ENCODE data around the gene VWA3A. TPM values are rescaled to one million over a fixed set of nuclear protein-coding genes. Genes with fewer than 3 reads are reported as not detected.
"Not testable (repeated sequence)": the region's sequence is repeated elsewhere in the genome, so short reads cannot be mapped to it uniquely, and the experiment has no call there.

The VWA3A gene
- total and polyA plus RNA-seq, 2 experiments from 2014 or later: not detected

GRCh38 chr16:22099256-22099975 lies 7.1 kb downstream of the VWA3A start:
- WGBS, 2 experiments (ENCODE audit: low coverage in 1 of 2, low lambda C conversion rate in 2 of 2, missing lambda C conversion rate in 2 of 2): 60 to 62% methylated on average over 9 of the region's 9 CpGs
- Histone ChIP-seq H3F3A (ENCODE audit: insufficient read depth) (no peaks in the 10 kb centered on the region), H3K4me2 (ENCODE audit: unreplicated experiment) (no peak overlapping the region), H3K9ac (no peak overlapping the region), H3K36me3 (ENCODE audit: low read depth) (no peaks in the 10 kb centered on the region), H3K4me3 (no peak overlapping the region), H3K79me2 (ENCODE audit: insufficient read depth) (no peaks in the 10 kb centered on the region), H3K9me3 (ENCODE audit: low read depth) (no peaks in the 10 kb centered on the region), H3K27me3 (replicated peaks; ENCODE audit: insufficient read depth) (0 out of 2 replicates have a peak, but pooled peaks cover 5% of the 10 kb centered on the region), H3K4me1 (ENCODE audit: insufficient read depth) (no peaks in the 10 kb centered on the region; the same call in 1 of the 2 replicates), H2AFZ (0 out of 2 replicates have a peak overlapping the region, but pooled peaks have one; percentile 66), H3K27ac (no peak overlapping the region), H3K9me2 (ENCODE audit: insufficient read depth) (no peaks in the 10 kb centered on the region), H4K20me1 (ENCODE audit: insufficient read depth) (no peaks in the 10 kb centered on the region)
- no peak for DNase-seq
- TF ChIP-seq EZH2 (IDR thresholded peaks at IDR 0.05; ENCODE audit: insufficient read depth, poor library complexity, severe bottlenecking): no peak
- no peak for TF ChIP-seq EZH2phosphoT487 (IDR thresholded peaks at IDR 0.05; ENCODE audit: insufficient read depth, low read depth)
- in situ Hi-C loops (cut with MboI): no loop called here

- 41 to 77% methylated on average over 1 of the region's 1 CpG for WGBS, 2 experiments (ENCODE audit: low coverage in 1 of 2, low lambda C conversion rate in 2 of 2, missing lambda C conversion rate in 2 of 2)
- TF ChIP-seq EZH2phosphoT487 (IDR thresholded peaks at IDR 0.05; ENCODE audit: insufficient read depth, low read depth): no peak
- no peak for TF ChIP-seq EZH2 (IDR thresholded peaks at IDR 0.05; ENCODE audit: insufficient read depth, poor library complexity, severe bottlenecking)
- Histone ChIP-seq H3K4me3 (no peak overlapping the region), H3K4me2 (ENCODE audit: unreplicated experiment) (no peak overlapping the region), H3K9ac (no peak overlapping the region), H3K27me3 (replicated peaks; ENCODE audit: insufficient read depth) (peaks cover 6% of the 10 kb centered on the region; the same call in 1 of the 2 replicates), H3K79me2 (ENCODE audit: insufficient read depth) (no peaks in the 10 kb centered on the region), H3K27ac (no peak overlapping the region), H3K36me3 (ENCODE audit: low read depth) (no peaks in the 10 kb centered on the region), H3K9me3 (ENCODE audit: low read depth) (no peaks in the 10 kb centered on the region), H2AFZ (no peak overlapping the region), H4K20me1 (ENCODE audit: insufficient read depth) (no peaks in the 10 kb centered on the region), H3F3A (ENCODE audit: insufficient read depth) (no peaks in the 10 kb centered on the region), H3K4me1 (ENCODE audit: insufficient read depth) (no peaks in the 10 kb centered on the region; the same call in 1 of the 2 replicates), H3K9me2 (ENCODE audit: insufficient read depth) (no peaks in the 10 kb centered on the region)
- in situ Hi-C loops (cut with MboI): loop anchor here (5.0 kb wide), 1 partner anchor 106 kb away; no protein-coding TSS in a partner anchor
- no peak for DNase-seq
Measured at GRCh38 chr16:22103441-22103840, 11.1 kb downstream of the VWA3A start.

- WGBS, 2 experiments (ENCODE audit: low coverage in 1 of 2, low lambda C conversion rate in 2 of 2, missing lambda C conversion rate in 2 of 2): 17 to 22% methylated on average over 4 of the region's 4 CpGs
Measured at GRCh38 chr16:22109258-22109898, 17.0 kb downstream of the VWA3A start.

GRCh38 chr16:22111629-22112028 lies 19.3 kb downstream of the VWA3A start:
- in situ Hi-C loops (cut with MboI); H3K4me2 ChIP-seq (ENCODE audit: unreplicated experiment); H3K9me3 ChIP-seq (ENCODE audit: low read depth); H3K4me3 ChIP-seq; H4K20me1 ChIP-seq (ENCODE audit: insufficient read depth); H3K4me1 ChIP-seq (ENCODE audit: insufficient read depth); H3K9me2 ChIP-seq (ENCODE audit: insufficient read depth); H3K9ac ChIP-seq; H3K36me3 ChIP-seq (ENCODE audit: low read depth); H3K27ac ChIP-seq; H2AFZ ChIP-seq; H3K79me2 ChIP-seq (ENCODE audit: insufficient read depth); DNase-seq; H3F3A ChIP-seq (ENCODE audit: insufficient read depth): not testable (repeated sequence)
- peaks cover 29% of the 10 kb centered on the region for H3K27me3 ChIP-seq (replicated peaks; ENCODE audit: insufficient read depth)
- WGBS, 2 experiments (ENCODE audit: low coverage in 1 of 2, low lambda C conversion rate in 2 of 2, missing lambda C conversion rate in 2 of 2): 35 to 41% methylated on average over 5 of the region's 5 CpGs

More at GRCh38 chr16:22109258-22109898, 17.0 kb downstream of the VWA3A start:
- Histone ChIP-seq H3K36me3 (ENCODE audit: low read depth) (no peaks in the 10 kb centered on the region), H3K79me2 (ENCODE audit: insufficient read depth) (no peaks in the 10 kb centered on the region), H3K4me2 (ENCODE audit: unreplicated experiment) (no peak overlapping the region), H2AFZ (no peak overlapping the region), H3K27ac (no peak overlapping the region), H3F3A (ENCODE audit: insufficient read depth) (no peaks in the 10 kb centered on the region), H3K9me3 (ENCODE audit: low read depth) (no peaks in the 10 kb centered on the region), H3K9me2 (ENCODE audit: insufficient read depth) (no peaks in the 10 kb centered on the region), H3K4me3 (no peak overlapping the region), H3K4me1 (ENCODE audit: insufficient read depth) (no peaks in the 10 kb centered on the region), H3K9ac (no peak overlapping the region), H4K20me1 (ENCODE audit: insufficient read depth) (no peaks in the 10 kb centered on the region), H3K27me3 (replicated peaks; ENCODE audit: insufficient read depth) (peaks cover 29% of the 10 kb centered on the region)
- in situ Hi-C loops (cut with MboI): no loop called here
- TF ChIP-seq EZH2 (IDR thresholded peaks at IDR 0.05; ENCODE audit: insufficient read depth, poor library complexity, severe bottlenecking) (no peak), EZH2phosphoT487 (IDR thresholded peaks at IDR 0.05; ENCODE audit: insufficient read depth, low read depth) (no peak)
- no peak for DNase-seq
